Activated T-cell treated with anti-CD3 and anti-CD28 coated beads for 24 hours (primary cell): Measurements from ENCODE around the gene POTED.
"Not testable (repeated sequence)": the region's sequence is repeated elsewhere in the genome, so short reads cannot be mapped to it uniquely, and the experiment has no call there.

Experiments used
- DNase-seq: peaks from one replicate; pipeline ENCODE4 v3.0.0-alpha.2; 2020; ENCODE audit warnings: low read depth

POTED gene

DNA sequence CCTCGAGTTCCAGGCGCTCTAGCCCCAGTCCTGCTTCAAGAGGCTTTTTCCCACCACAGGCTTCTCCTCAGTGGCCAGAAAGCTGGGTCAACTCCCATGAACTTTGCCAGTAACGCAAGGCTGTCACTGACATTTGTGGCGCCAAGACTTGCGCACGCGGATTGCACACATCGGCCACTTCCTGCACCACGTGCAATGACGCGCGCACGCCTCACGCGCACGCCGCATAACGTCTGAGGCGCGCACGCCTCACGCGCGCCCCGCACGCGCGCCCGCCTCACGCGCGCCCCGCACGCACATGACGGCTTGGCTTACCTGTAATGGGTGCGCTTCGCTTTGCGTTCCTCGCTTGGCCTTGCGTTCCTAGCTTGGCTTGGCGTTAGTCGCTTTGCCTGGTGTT lies at the start of gene POTED:
TSS of gene POTED (plus strand) at position 301 of the 400 bp plus-strand sequence. CDS start 452 bp downstream, outside the sequence.
- not testable (repeated sequence) for DNase-seq

DNA sequence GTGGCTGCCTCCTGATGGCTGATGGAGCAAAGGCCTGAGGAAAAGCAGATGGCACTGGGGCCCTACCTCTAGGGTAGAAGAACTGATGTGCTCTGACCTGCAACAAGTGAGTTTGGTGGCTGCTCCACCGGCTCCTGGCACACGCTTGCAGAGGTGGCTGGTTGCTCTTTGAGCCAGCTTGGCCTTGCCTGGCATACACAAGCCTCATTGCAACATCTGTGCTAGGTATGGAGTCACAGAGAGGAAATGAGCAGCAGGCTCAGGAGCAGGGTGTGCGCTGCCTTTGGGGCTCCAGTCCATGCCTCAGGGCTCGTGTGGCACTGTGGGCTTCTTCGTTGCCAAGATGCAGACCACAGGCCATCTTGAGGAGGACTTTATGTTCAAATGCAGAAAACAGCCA lies 40.5 kb downstream of the POTED start:
- not testable (repeated sequence) for DNase-seq

DNA sequence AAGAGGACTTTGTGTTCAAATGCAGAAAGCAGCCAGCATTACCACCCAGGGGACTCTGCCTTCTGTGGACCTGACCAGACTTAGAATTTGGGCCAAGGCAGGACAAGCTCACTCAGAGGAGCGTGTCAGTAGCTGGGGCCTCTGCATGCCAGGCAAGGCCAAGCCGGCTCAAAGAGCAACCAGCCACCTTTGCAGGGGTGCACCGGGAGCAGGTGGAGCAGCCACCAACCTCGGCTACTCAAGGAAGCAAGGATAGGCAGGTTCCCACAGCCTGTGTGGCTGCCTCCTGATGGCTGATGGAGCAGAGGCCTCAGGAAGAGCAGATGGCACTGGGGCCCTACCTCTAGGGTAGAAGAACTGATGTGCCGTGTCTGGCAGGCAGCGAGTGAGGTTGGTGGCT lies 42.2 kb downstream of the POTED start:
- not testable (repeated sequence) for DNase-seq
